ENCODE measurements around the gene AP1G2. TPM values are rescaled to one million over a fixed set of nuclear protein-coding genes. Genes with fewer than 3 reads are reported as not detected.

Gene AP1G2
- total RNA-seq, 1 experiment from 2014 or later = 160 TPM

DNA sequence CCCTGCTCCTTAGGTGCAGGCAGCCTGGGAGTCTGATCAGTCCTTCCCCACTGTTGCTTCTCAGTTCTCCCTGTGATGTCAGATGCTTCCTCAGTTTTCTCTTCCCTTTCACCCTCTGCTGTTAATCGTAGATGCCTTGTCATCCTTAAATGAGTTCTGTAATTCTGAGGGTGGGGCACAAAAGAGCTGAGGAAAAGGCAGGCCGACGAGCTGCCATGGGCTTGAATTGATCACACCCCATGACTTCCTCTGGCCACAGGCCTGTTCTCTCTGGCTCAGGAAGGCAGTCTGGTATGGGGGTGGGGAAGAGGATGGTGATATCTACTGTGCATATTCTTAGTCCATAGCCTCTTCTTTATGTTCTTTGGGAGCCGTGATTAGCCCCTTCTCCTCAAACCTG is 5.2 kb upstream of the AP1G2 start:
- H3K36me3 ChIP-seq (ENCODE audit: control insufficient read depth, insufficient read depth, low read length) = no peaks in the 10 kb centered on the region
- ChIA-PET POLR2A (no interaction called here), CTCF (no interaction called here)
- Mint-ChIP-seq H3K36me3 (ENCODE audit: insufficient read depth, unreplicated experiment) (peaks cover 2% of the 10 kb centered on the region), H3K4me1 (ENCODE audit: low read depth, unreplicated experiment) (peaks cover 7% of the 10 kb centered on the region), H3K4me3 (ENCODE audit: unreplicated experiment) (no peak overlapping the region), H3K27ac (ENCODE audit: unreplicated experiment) (no peak overlapping the region), H3K27me3 (ENCODE audit: insufficient read depth, unreplicated experiment) (peaks cover 3% of the 10 kb centered on the region), H3K9me3 (ENCODE audit: unreplicated experiment) (no peaks in the 10 kb centered on the region)
- BruUV-seq (replicated peaks) = no TSS peak
- no peak for DNase-seq
- intact Hi-C loops (cut with micrococcal nuclease; ENCODE audit: unreplicated experiment) = no loop called here
- no peaks in the 10 kb centered on the region for H3K27me3 ChIP-seq (replicated peaks; ENCODE audit: control insufficient read depth, insufficient read depth, low read length)
- H3K9me3 ChIP-seq = no peaks in the 10 kb centered on the region
- H3K4me1 ChIP-seq = peaks cover 9% of the 10 kb centered on the region; the same call in 1 of the 2 replicates
- no peak overlapping the region for H3K4me3 ChIP-seq (ENCODE audit: low read depth, low read length)
- TF ChIP-seq, protein P1, sequence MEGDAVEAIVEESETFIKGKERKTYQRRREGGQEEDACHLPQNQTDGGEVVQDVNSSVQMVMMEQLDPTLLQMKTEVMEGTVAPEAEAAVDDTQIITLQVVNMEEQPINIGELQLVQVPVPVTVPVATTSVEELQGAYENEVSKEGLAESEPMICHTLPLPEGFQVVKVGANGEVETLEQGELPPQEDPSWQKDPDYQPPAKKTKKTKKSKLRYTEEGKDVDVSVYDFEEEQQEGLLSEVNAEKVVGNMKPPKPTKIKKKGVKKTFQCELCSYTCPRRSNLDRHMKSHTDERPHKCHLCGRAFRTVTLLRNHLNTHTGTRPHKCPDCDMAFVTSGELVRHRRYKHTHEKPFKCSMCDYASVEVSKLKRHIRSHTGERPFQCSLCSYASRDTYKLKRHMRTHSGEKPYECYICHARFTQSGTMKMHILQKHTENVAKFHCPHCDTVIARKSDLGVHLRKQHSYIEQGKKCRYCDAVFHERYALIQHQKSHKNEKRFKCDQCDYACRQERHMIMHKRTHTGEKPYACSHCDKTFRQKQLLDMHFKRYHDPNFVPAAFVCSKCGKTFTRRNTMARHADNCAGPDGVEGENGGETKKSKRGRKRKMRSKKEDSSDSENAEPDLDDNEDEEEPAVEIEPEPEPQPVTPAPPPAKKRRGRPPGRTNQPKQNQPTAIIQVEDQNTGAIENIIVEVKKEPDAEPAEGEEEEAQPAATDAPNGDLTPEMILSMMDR (IDR thresholded peaks at IDR 0.05; ENCODE audit: insufficient read depth in 1 of 2, low read depth in 1 of 2, low read length in 1 of 2, severe bottlenecking in 1 of 2, unreplicated experiment in 1 of 2) = no peak

DNA sequence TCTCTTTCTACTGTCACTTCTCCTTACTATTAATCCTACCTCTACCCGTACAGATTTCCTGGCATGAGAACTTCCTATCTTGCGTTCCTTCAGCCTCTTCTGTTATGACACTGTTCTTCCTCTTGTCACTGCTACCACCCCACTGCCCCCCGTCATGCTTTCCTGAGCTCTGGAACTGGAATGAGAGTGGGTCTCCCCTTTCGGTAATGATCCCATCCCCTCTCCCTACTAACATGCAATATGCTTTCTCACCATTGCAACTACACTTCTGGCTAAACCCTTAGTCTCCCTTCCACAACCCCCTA is 4.9 kb upstream of the AP1G2 start:
- H3K27me3 Mint-ChIP-seq (ENCODE audit: insufficient read depth, unreplicated experiment) = peaks cover 3% of the 10 kb centered on the region
- H3K36me3 Mint-ChIP-seq (ENCODE audit: insufficient read depth, unreplicated experiment) = peaks cover 5% of the 10 kb centered on the region
- CTCF ChIA-PET = no interaction called here
- BruUV-seq (replicated peaks) = no TSS peak
- TF ChIP-seq, protein P1 (IDR thresholded peaks at IDR 0.05; ENCODE audit: insufficient read depth in 1 of 2, low read depth in 1 of 2, low read length in 1 of 2, severe bottlenecking in 1 of 2, unreplicated experiment in 1 of 2) = no peak
- Histone ChIP-seq H3K36me3 (ENCODE audit: control insufficient read depth, insufficient read depth, low read length) (no peaks in the 10 kb centered on the region), H3K27me3 (replicated peaks; ENCODE audit: control insufficient read depth, insufficient read depth, low read length) (no peaks in the 10 kb centered on the region), H3K9me3 (no peaks in the 10 kb centered on the region), H3K4me3 (ENCODE audit: low read depth, low read length) (no peak overlapping the region), H3K4me1 (peaks cover 9% of the 10 kb centered on the region; the same call in 1 of the 2 replicates)
- no peak overlapping the region for H3K27ac Mint-ChIP-seq (ENCODE audit: unreplicated experiment)
- POLR2A ChIA-PET = no interaction called here
- H3K4me3 Mint-ChIP-seq (ENCODE audit: unreplicated experiment) = no peak overlapping the region
- intact Hi-C loops (cut with micrococcal nuclease; ENCODE audit: unreplicated experiment) = no loop called here
- H3K9me3 Mint-ChIP-seq (ENCODE audit: unreplicated experiment) = no peaks in the 10 kb centered on the region
- no peak for DNase-seq
- peaks cover 7% of the 10 kb centered on the region for H3K4me1 Mint-ChIP-seq (ENCODE audit: low read depth, unreplicated experiment)

DNA sequence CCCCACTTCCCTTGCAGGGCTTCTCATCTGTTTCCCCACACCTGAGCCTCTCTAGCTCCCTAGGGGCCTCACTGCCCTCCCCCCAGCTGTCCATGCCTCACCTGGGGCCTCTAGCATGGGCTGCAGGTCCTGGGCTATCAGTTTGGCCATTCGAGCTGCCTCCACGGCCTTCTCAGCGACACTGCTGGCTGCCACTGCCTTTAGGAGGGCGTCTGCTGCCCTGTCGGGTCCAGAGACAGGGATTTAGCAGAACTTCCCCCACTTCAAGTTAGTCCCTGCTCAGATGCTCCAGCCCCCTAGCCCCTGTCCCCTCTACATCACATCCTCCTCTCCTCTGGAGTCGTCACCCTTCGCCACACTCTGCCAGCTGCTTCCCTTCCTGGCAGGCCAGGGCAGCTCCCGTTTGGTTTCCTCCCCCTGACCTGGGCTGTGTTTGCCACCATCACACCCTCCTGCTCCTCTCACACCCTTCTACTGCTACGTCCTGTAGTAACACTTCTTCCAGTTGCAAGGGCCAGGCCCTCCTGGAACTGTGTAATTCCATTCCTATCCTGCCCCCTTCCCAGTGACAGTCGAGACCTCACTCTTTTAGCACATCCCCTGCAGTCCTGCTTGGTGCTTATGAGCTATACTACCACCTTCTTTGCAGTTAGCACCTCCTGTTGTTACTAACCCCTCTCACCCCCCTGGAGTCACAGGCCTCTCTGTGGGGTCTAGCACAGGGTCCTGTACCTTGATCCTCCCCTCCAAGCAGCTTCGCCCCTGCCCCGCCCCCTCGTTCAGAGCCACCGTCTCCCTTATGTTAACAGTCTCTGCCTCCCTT is 4.3 kb upstream of the AP1G2 start:
- Histone ChIP-seq H3K4me3 (ENCODE audit: low read depth, low read length) (no peak overlapping the region), H3K4me1 (peaks cover 9% of the 10 kb centered on the region; the same call in 1 of the 2 replicates), H3K36me3 (ENCODE audit: control insufficient read depth, insufficient read depth, low read length) (no peaks in the 10 kb centered on the region), H3K9me3 (no peaks in the 10 kb centered on the region), H3K27me3 (replicated peaks; ENCODE audit: control insufficient read depth, insufficient read depth, low read length) (no peaks in the 10 kb centered on the region)
- no peak overlapping the region for H3K4me3 Mint-ChIP-seq (ENCODE audit: unreplicated experiment)
- TF ChIP-seq, protein P1 (IDR thresholded peaks at IDR 0.05; ENCODE audit: insufficient read depth in 1 of 2, low read depth in 1 of 2, low read length in 1 of 2, severe bottlenecking in 1 of 2, unreplicated experiment in 1 of 2) = no peak
- ChIA-PET CTCF (no interaction called here), POLR2A (no interaction called here)
- no peak for DNase-seq
- peaks cover 7% of the 10 kb centered on the region for H3K4me1 Mint-ChIP-seq (ENCODE audit: low read depth, unreplicated experiment)
- peaks cover 3% of the 10 kb centered on the region for H3K27me3 Mint-ChIP-seq (ENCODE audit: insufficient read depth, unreplicated experiment)
- intact Hi-C loops (cut with micrococcal nuclease; ENCODE audit: unreplicated experiment) = no loop called here
- no TSS peak for BruUV-seq (replicated peaks)
- no peak overlapping the region for H3K27ac Mint-ChIP-seq (ENCODE audit: unreplicated experiment)
- peaks cover 11% of the 10 kb centered on the region for H3K36me3 Mint-ChIP-seq (ENCODE audit: insufficient read depth, unreplicated experiment)
- no peaks in the 10 kb centered on the region for H3K9me3 Mint-ChIP-seq (ENCODE audit: unreplicated experiment)

All from Caco-2 (cell line).